ENCODE results near the gene KYAT1. TPM values are rescaled to one million over a fixed set of nuclear protein-coding genes. Genes with fewer than 3 reads are reported as not detected.

Gene KYAT1
- total RNA-seq, 1 experiment from 2014 or later, result 14.6 TPM

DNA sequence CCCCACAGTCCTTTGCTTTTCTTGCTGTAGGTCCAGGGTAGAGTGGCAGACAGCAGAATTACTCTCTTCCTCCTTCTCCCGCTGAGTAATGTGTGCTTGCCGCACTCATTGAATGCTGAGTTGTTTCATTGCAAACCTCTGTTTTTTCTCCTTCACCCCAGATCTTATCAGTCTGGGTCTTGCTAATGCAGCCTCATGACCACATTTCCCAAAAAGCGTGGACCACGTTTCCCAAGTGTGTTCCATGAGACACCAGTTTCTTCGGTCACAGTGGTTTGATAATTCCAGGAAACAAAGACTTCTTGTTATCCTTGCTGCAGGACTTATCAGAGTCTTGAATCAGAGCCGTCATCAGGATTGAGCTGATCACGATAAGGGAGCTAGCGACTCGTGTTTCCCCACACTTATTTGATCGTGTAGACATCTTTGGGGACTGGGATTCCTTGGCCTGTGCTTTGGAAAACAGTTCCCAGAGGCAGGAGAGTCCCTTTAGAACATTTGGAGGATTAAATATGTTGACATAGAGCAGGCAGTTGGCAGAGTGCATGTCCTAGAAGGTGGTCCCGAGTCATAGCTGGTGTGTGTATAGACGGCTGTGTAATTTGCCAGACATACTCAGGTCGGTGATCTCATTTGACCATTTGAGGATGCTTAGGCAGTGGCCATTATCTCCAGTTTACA is 4.6 kb upstream of the KYAT1 start:
- Histone ChIP-seq H3K56ac (ENCODE audit: insufficient read length, low read depth, low read length) (no peak overlapping the region), H4K91ac (ENCODE audit: insufficient read length, low read depth, low read length) (no peak overlapping the region), H4K20me1 (ENCODE audit: control insufficient read depth, insufficient read depth, insufficient read length) (no peaks in the 10 kb centered on the region), H3K23me2 (ENCODE audit: insufficient read length, low read depth, low read length, poor library complexity, severe bottlenecking) (peaks cover 9% of the 10 kb centered on the region), H3K27ac (ENCODE audit: insufficient read length, low read depth, low read length) (no peak overlapping the region), H2AFZ (ENCODE audit: low read length) (no peak overlapping the region), H3K4ac (ENCODE audit: low read depth, low read length) (no peak overlapping the region), H2AK5ac (ENCODE audit: insufficient read length, low read length) (no peak overlapping the region), H3K9me3 (ENCODE audit: control insufficient read depth, low read depth, low read length) (no peaks in the 10 kb centered on the region), H3K4me2 (ENCODE audit: insufficient read depth, insufficient read length, low read length) (no peak overlapping the region), H4K5ac (ENCODE audit: insufficient read length, low read depth, low read length) (no peak overlapping the region), H3K9ac (ENCODE audit: extremely low read depth, insufficient read length, low read length) (no peak overlapping the region), H3K79me2 (ENCODE audit: insufficient read depth, low read length) (peaks cover 40% of the 10 kb centered on the region; the same call in 1 of the 2 replicates), H3T11ph (ENCODE audit: low read length) (no peak overlapping the region), H2BK20ac (ENCODE audit: low read depth, low read length, poor library complexity, severe bottlenecking) (no peak overlapping the region), H3K4me1 (ENCODE audit: insufficient read depth, low read length) (peaks cover 12% of the 10 kb centered on the region; the same call in 1 of the 2 replicates), H3K27me3 (ENCODE audit: insufficient read depth, low read length) (no peaks in the 10 kb centered on the region), H2BK120ac (ENCODE audit: low read depth, low read length, poor library complexity, severe bottlenecking) (no peak overlapping the region), H4K8ac (replicated peaks; ENCODE audit: insufficient read length, low read depth, low read length) (no peak overlapping the region), H3K23ac (ENCODE audit: insufficient read length, low read depth, low read length) (no peak overlapping the region), H3K14ac (ENCODE audit: insufficient read depth, low read length) (no peak overlapping the region), H2BK15ac (ENCODE audit: low read depth, low read length) (no peak overlapping the region), H3K18ac (ENCODE audit: insufficient read length, low read depth, low read length) (no peak overlapping the region), H2BK12ac (ENCODE audit: insufficient read length, low read depth, low read length) (no peak overlapping the region), H3K79me1 (ENCODE audit: insufficient read depth, low read depth, low read length, poor library complexity, severe bottlenecking) (peaks cover 4% of the 10 kb centered on the region), H2BK5ac (ENCODE audit: insufficient read length, low read length) (no peak overlapping the region)
- H3K9me3 Mint-ChIP-seq, result no peaks in the 10 kb centered on the region
- DNase-seq, result no peak
- peaks cover 2% of the 10 kb centered on the region; the same call in 1 of the 2 replicates for H3K27me3 Mint-ChIP-seq (ENCODE audit: low read depth)
- no peak overlapping the region for H3K4me3 Mint-ChIP-seq
- peak overlapping the region in 2 of 3 experiments; percentile 10 to 59; a peak in 3 of 7 replicates for H3K27ac Mint-ChIP-seq
- no CpG with 5 or more reads among the region's 13 CpGs for WGBS (ENCODE audit: extremely low coverage, insufficient read length, low lambda C conversion rate)
- H3K4me1 Mint-ChIP-seq, result peaks cover 37 to 39% of the 10 kb centered on the region in 2 experiments
- H3K36me3 Mint-ChIP-seq (ENCODE audit: insufficient read depth in 1 of 3, low read depth in 3 of 3), result peaks cover 35 to 61% (median 38%) of the 10 kb centered on the region in 3 experiments
- no peak for TF ChIP-seq CTCF (conservative IDR thresholded peaks at IDR 0.05)
